Naive B cell (primary cell): ENCODE data around the gene ANKRD65. TPM values are rescaled to one million over a fixed set of nuclear protein-coding genes. Genes with fewer than 3 reads are reported as not detected.

Experiments
- ATAC-seq, 2 donors: fragments of 150-1000 bp; cut with Tn5 transposase; 2 replicates each; pipeline ENCODE4 v1.10.0; 2021; ENCODE audit warnings: low read depth in 2 of 2, mild to moderate bottlenecking in 2 of 2, moderate library complexity in 2 of 2
- DNase-seq: peaks from one replicate; pipeline ENCODE4 v3.0.0; 2022
- H3K27ac Mint-ChIP-seq, 6 donors: one replicate each; pipeline ENCODE4 v1.8.0; 2020 to 2022; ENCODE audit warnings: mild to moderate bottlenecking in 6 of 6, mixed read lengths in 6 of 6, moderate library complexity in 5 of 6, inconsistent platforms in 2 of 6
- H3K27me3 Mint-ChIP-seq, 3 donors: one replicate each; pipeline ENCODE4 v1.8.0; 2021 to 2022; ENCODE audit warnings: mixed read lengths in 3 of 3, mild to moderate bottlenecking in 1 of 3
- H3K36me3 Mint-ChIP-seq, 2 donors: one replicate each; pipeline ENCODE4 v1.8.0; 2020 to 2022; ENCODE audit warnings: mixed read lengths in 2 of 2, inconsistent platforms in 1 of 2, mild to moderate bottlenecking in 1 of 2
- H3K4me1 Mint-ChIP-seq, 3 donors: one replicate each; pipeline ENCODE4 v1.8.0; 2020 to 2022; ENCODE audit warnings: mixed read lengths in 3 of 3, inconsistent platforms in 1 of 3, mild to moderate bottlenecking in 1 of 3, moderate library complexity in 1 of 3
- H3K4me3 Mint-ChIP-seq, 8 donors: one replicate each; pipeline ENCODE4 v1.8.0; 2020 to 2022; ENCODE audit warnings: mild to moderate bottlenecking in 8 of 8, mixed read lengths in 8 of 8, moderate library complexity in 8 of 8, inconsistent platforms in 2 of 8
- H3K9me3 Mint-ChIP-seq, 7 donors: one replicate each; pipeline ENCODE4 v1.8.0; 2020 to 2022; ENCODE audit warnings: mixed read lengths in 7 of 7, mild to moderate bottlenecking in 5 of 7, inconsistent platforms in 2 of 7, moderate library complexity in 1 of 7
- polyA plus RNA-seq, 6 donors: library from polyadenylated mRNA; unstranded; fragments of 300-500 nt; fragmentation: Illumina TruSeq; gene quantifications; one replicate each; pipeline ENCODE4 v1.2.3, GENCODE V29; 2021; ENCODE audit warnings: low read depth in 6 of 6

ANKRD65 gene
- polyA plus RNA-seq, 6 donors from 2014 or later = 0.17 to 1.5 (median 0.28) TPM; not detected in 1

DNA sequence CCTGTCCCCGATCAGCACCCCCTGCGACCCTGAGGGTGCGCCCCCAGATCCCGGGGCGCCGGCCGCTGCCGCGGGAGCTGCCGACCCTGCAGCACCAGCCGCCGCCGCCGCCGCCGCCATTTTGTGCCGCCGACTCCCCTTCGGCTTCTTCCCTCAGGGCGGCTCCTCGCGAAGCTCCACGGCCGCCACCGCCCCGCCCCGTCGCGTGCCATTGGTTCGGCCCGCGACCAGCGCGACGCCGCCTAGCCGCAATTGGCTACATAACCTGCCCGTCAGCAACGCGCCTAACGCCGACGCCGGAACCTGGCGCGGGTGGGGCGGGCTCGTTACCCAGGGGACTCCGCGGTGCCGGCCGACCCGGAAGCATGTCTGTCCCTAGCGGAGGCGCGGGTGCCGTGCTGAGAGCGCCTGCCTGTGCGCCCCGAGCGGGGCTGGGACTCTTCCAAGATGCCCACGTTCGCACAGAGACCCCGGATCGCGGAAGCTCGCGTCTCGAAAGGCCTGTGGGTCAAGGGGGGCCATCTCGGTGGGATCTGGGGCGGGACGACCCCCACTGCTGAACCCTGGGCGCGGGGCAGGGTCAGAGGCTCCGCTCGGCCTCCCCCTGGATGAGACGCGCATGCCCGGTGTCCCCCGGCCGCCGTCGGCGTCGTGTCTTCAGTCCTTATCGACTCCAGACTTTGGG is 21.7 kb downstream of the ANKRD65 start, which contains the start of gene CCNL2:
TSS of gene CCNL2 (minus strand) at position 149 of the 685 bp plus-strand sequence. CDS start at position 120, 29 bp downstream.
- ATAC-seq (peak; percentile 94), DNase-seq (peak; percentile 99)
- H3K9me3 Mint-ChIP-seq = no peaks in the 10 kb centered on the region
- H3K4me3 Mint-ChIP-seq = peak within 1 kb of the TSS; percentile 89 to 97 (median 93)
- peaks cover 8% of the 10 kb centered on the region in 2 donors for H3K36me3 Mint-ChIP-seq
- H3K4me1 Mint-ChIP-seq = peaks cover 32 to 56% (median 34%) of the 10 kb centered on the region in 3 donors
- peak within 1 kb of the TSS; percentile 82 to 97 (median 91) for H3K27ac Mint-ChIP-seq
- no peaks in the 10 kb centered on the region for H3K27me3 Mint-ChIP-seq

GRCh38 chr1:1398677-1399186 is 22.3 kb downstream of the ANKRD65 start:
- Mint-ChIP-seq H3K27ac (peak overlapping the region in 5 of 6 donors; percentile 82 to 97 (median 90)), H3K4me3 (peak overlapping the region; percentile 88 to 97 (median 90)), H3K9me3 (no peaks in the 10 kb centered on the region), H3K4me1 (peaks cover 31 to 54% (median 34%) of the 10 kb centered on the region in 3 donors), H3K27me3 (no peaks in the 10 kb centered on the region), H3K36me3 (peaks cover 8% of the 10 kb centered on the region in 2 donors)
- no peak for DNase-seq
- peak; percentile 1 to 3 for ATAC-seq

DNA sequence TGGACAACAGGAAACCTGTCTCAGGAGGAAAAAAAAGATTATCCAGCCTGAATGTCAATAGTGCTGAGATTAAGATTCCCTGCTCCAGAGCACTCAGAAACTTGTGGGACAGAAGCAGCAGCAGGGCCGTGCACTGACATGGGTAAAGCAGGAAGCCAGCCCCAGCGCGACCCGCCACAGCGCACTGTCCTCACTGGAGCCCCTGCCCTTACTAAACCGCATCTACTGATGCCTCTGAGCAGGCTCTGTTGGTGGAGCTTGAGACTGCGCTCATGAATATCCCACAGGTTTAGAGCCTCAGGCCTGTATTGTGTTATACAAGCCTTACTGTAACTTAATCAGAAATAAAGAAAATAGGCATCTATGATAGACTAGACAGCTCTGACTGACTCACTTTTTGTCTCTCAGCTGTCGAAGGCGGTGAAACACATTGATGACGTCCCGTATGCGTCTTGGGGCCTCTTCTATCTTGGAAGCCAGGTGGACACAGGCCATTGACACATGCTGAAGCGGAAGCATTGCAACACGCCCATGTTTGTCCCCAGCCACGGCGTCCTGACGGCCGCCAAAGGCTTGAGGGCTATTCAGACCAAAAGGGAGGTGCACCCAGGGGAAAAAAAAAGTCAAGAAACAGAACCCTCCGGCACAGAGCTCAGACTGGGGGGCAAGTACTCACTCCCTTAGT is 23.1 kb downstream of the ANKRD65 start:
- Mint-ChIP-seq H3K4me1 (peaks cover 28 to 48% (median 34%) of the 10 kb centered on the region in 3 donors), H3K9me3 (no peaks in the 10 kb centered on the region), H3K36me3 (peaks cover 8% of the 10 kb centered on the region in 2 donors), H3K27me3 (no peaks in the 10 kb centered on the region), H3K4me3 (peak overlapping the region; percentile 88 to 97 (median 90)), H3K27ac (peak overlapping the region; percentile 56 to 97 (median 90))
- no peak for DNase-seq
- no peak for ATAC-seq

- no peaks in the 10 kb centered on the region for H3K27me3 Mint-ChIP-seq
- H3K9me3 Mint-ChIP-seq = no peaks in the 10 kb centered on the region
- peak overlapping the region in 3 of 6 donors; percentile 3 to 90 (median 90) for H3K27ac Mint-ChIP-seq
- peaks cover 21 to 28% (median 22%) of the 10 kb centered on the region in 3 donors for H3K4me1 Mint-ChIP-seq
- ATAC-seq (no peak), DNase-seq (no peak)
- H3K36me3 Mint-ChIP-seq = peaks cover 15 to 17% of the 10 kb centered on the region in 2 donors
- peak overlapping the region in 3 of 8 donors; percentile 34 to 68 (median 48) for H3K4me3 Mint-ChIP-seq
Observed at GRCh38 chr1:1395166-1395565, 25.9 kb downstream of the ANKRD65 start.

- peaks cover 13 to 23% (median 14%) of the 10 kb centered on the region in 3 donors for H3K4me1 Mint-ChIP-seq
- DNase-seq = no peak
- H3K4me3 Mint-ChIP-seq = peak overlapping the region in 1 of 8 donors; percentile 36
- H3K36me3 Mint-ChIP-seq = peaks cover 15 to 21% of the 10 kb centered on the region in 2 donors
- no peak for ATAC-seq
- peak overlapping the region in 1 of 6 donors; percentile 47 for H3K27ac Mint-ChIP-seq
- H3K9me3 Mint-ChIP-seq = no peaks in the 10 kb centered on the region
- no peaks in the 10 kb centered on the region for H3K27me3 Mint-ChIP-seq
Observed at GRCh38 chr1:1394116-1394515, 27.0 kb downstream of the ANKRD65 start.

DNA sequence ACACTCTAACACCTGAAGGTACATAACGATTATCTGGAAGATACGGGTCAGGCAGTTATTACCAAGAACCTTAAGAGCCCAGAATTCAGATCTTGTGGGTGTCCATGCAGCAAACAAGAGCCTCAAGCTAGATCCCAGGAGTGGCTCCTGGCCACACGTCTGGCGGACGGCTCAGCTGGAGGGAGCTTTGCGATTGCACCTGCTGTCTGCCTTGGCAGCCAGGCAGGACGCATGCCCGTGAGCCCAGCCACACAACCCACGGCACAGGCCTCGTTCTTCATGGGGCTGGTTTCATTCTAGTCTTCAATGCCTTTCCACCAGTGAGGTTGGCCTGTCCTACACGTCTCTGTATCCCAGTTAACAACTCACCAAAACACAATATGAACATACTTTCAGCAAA is 27.6 kb downstream of the ANKRD65 start:
- ATAC-seq (no peak), DNase-seq (no peak)
- Mint-ChIP-seq H3K4me1 (peaks cover 13 to 23% (median 14%) of the 10 kb centered on the region in 3 donors), H3K36me3 (peaks cover 15 to 21% of the 10 kb centered on the region in 2 donors), H3K9me3 (no peaks in the 10 kb centered on the region), H3K27me3 (no peaks in the 10 kb centered on the region), H3K4me3 (peak overlapping the region in 1 of 8 donors; percentile 36), H3K27ac (no peak overlapping the region)

DNA sequence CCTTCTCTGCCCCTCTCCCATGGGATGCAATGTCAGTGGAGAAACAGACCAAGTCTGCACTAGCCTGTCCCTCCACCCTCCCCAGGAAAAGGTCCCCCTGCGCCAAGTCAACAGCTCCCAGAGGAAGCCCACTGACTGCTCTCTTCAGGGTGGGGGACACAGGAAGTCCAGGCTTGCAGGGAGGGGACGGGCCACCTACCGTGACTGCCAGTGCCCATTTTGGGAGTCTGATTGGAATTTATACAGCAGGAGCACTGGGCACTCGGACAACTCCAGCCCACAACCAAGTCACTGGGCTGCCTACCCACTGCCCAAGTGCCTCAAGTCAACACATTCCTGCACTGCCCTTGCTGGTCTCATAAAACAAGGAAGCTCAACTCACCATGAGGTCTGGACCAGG is 28.1 kb downstream of the ANKRD65 start:
- H3K27ac Mint-ChIP-seq = no peak overlapping the region
- DNase-seq (no peak), ATAC-seq (no peak)
- H3K4me1 Mint-ChIP-seq = peaks cover 10 to 20% (median 10%) of the 10 kb centered on the region in 3 donors
- H3K27me3 Mint-ChIP-seq = no peaks in the 10 kb centered on the region
- H3K36me3 Mint-ChIP-seq = peaks cover 15 to 21% of the 10 kb centered on the region in 2 donors
- H3K4me3 Mint-ChIP-seq = peak overlapping the region in 1 of 8 donors; percentile 49
- H3K9me3 Mint-ChIP-seq = no peaks in the 10 kb centered on the region

- H3K9me3 Mint-ChIP-seq = no peaks in the 10 kb centered on the region
- ATAC-seq (no peak), DNase-seq (no peak)
- peak overlapping the region in 1 of 6 donors; percentile 16 for H3K27ac Mint-ChIP-seq
- H3K4me3 Mint-ChIP-seq = no peak overlapping the region
- H3K27me3 Mint-ChIP-seq = no peaks in the 10 kb centered on the region
- H3K4me1 Mint-ChIP-seq = peaks cover 6 to 9% (median 9%) of the 10 kb centered on the region in 3 donors
- peaks cover 15 to 26% of the 10 kb centered on the region in 2 donors for H3K36me3 Mint-ChIP-seq
Observed at GRCh38 chr1:1391225-1391624, 29.9 kb downstream of the ANKRD65 start.

- Mint-ChIP-seq H3K4me3 (peak overlapping the region in 2 of 8 donors; percentile 2 to 15), H3K27me3 (no peaks in the 10 kb centered on the region), H3K27ac (no peak overlapping the region), H3K9me3 (no peaks in the 10 kb centered on the region), H3K4me1 (peaks cover 5 to 9% (median 8%) of the 10 kb centered on the region in 3 donors), H3K36me3 (peaks cover 15 to 24% of the 10 kb centered on the region in 2 donors)
- no peak for ATAC-seq
- DNase-seq = no peak
Observed at GRCh38 chr1:1390675-1391074, 30.4 kb downstream of the ANKRD65 start.

DNA sequence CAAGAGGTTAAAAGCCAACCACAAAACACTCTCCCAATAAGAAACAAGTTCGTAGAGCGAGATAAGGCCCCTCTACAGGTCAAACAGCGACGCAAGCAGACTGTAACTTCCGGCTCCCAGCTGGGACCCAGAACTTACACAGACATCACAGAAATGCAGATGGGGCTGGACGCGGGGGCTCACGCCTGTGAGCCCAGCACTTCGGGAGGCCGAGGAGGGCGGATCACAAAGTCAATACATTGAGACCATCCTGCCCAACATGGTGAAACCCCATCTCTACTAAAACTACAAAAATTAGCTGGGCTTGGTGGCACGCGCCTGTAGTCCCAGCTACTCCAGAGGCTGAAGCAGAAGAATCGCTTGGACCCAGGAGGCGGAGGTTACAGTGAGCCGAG is 33.0 kb downstream of the ANKRD65 start:
- no peaks in the 10 kb centered on the region for H3K9me3 Mint-ChIP-seq
- no peak for ATAC-seq
- peaks cover 3 to 9% (median 4%) of the 10 kb centered on the region in 3 donors for H3K4me1 Mint-ChIP-seq
- no peaks in the 10 kb centered on the region for H3K27me3 Mint-ChIP-seq
- H3K36me3 Mint-ChIP-seq = peaks cover 8 to 18% of the 10 kb centered on the region in 2 donors
- no peak for DNase-seq
- H3K27ac Mint-ChIP-seq = no peak overlapping the region
- no peak overlapping the region for H3K4me3 Mint-ChIP-seq

DNA sequence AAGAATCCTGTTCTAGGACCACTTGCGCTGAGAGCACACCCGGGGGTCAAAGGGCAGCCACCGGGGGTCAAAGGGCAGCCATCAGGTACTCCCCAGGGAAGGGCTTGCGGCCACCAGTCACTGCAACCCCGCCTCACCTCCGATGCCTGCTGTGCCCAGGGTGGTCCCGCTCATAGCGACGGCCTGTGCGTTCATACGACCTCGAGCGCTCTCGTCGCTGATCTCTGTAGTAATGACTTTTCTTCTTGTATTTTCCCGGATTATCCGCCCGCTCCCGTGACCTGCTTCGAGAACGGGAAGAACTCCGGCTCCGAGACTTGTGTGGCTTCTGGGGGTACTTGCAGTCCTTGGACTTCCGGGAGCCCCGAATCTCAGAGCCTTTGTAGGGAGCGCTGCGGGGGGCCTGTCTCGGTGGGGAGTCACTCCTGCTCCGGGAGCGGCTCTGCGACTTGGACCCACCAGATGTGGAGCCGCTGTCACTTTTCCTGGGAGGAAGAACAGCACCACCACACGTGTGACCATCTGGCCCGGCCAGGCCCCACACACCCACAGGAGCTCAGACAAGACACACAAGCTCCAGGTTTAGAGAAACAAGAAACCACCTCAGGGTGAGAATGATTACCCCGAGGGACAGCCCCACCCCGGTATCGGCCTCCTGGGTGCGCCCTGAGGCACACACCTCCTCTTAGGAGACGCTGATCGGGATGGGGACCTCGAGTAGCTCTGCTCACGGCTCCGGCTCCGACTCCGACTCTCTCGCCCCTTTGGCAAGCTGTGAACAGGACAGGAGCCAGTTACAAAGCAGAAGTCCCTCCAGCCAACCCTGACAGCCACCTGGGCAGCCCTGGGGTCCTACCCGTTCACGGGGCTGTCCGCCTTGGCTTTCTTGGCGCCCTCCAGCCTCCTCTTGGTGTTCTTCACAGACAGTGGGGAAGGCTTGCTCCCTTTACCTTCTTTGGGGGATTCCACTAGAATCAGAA is 33.7 kb downstream of the ANKRD65 start:
- no peaks in the 10 kb centered on the region for H3K27me3 Mint-ChIP-seq
- H3K4me1 Mint-ChIP-seq = peaks cover 4 to 9% (median 8%) of the 10 kb centered on the region in 3 donors
- DNase-seq = no peak
- no peak for ATAC-seq
- no peak overlapping the region for H3K27ac Mint-ChIP-seq
- H3K4me3 Mint-ChIP-seq = no peak overlapping the region
- H3K36me3 Mint-ChIP-seq = peaks cover 8 to 18% of the 10 kb centered on the region in 2 donors
- no peaks in the 10 kb centered on the region for H3K9me3 Mint-ChIP-seq

GRCh38 chr1:1385931-1386330 is 35.1 kb downstream of the ANKRD65 start:
- Mint-ChIP-seq H3K27ac (peak overlapping the region in 1 of 6 donors; percentile 11), H3K9me3 (no peaks in the 10 kb centered on the region), H3K4me1 (peaks cover 0 to 12% (median 9%) of the 10 kb centered on the region in 3 donors), H3K27me3 (no peaks in the 10 kb centered on the region), H3K36me3 (peaks cover 3 to 13% of the 10 kb centered on the region in 2 donors), H3K4me3 (no peak overlapping the region)
- no peak for DNase-seq
- ATAC-seq = no peak
